ENCODE data around the gene NPRL2.

NPRL2 gene

DNA sequence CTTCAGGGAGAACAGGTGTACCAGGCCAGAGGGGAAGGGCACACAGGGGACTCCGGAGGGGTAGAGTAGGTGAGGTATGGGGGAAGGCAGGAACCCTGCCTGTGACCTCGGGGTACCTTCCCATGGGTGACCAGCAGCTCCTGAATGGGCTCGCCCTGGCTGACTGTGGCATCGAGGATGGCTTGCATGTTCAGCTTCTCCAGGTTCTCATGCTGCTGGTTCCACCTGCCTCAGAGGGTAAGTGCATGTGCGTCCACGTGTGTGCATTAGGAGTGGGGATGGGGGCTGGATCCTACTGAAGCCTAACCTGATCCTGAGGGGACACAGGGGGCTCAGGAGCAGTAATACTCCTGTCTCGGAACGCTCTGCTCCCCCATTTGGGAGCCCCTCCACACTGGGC is 5.6 kb downstream of the NPRL2 start:
- TF ChIP-seq, protein P1, sequence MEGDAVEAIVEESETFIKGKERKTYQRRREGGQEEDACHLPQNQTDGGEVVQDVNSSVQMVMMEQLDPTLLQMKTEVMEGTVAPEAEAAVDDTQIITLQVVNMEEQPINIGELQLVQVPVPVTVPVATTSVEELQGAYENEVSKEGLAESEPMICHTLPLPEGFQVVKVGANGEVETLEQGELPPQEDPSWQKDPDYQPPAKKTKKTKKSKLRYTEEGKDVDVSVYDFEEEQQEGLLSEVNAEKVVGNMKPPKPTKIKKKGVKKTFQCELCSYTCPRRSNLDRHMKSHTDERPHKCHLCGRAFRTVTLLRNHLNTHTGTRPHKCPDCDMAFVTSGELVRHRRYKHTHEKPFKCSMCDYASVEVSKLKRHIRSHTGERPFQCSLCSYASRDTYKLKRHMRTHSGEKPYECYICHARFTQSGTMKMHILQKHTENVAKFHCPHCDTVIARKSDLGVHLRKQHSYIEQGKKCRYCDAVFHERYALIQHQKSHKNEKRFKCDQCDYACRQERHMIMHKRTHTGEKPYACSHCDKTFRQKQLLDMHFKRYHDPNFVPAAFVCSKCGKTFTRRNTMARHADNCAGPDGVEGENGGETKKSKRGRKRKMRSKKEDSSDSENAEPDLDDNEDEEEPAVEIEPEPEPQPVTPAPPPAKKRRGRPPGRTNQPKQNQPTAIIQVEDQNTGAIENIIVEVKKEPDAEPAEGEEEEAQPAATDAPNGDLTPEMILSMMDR (IDR thresholded peaks at IDR 0.05) = no peak
- DNase-seq = no peak

DNA sequence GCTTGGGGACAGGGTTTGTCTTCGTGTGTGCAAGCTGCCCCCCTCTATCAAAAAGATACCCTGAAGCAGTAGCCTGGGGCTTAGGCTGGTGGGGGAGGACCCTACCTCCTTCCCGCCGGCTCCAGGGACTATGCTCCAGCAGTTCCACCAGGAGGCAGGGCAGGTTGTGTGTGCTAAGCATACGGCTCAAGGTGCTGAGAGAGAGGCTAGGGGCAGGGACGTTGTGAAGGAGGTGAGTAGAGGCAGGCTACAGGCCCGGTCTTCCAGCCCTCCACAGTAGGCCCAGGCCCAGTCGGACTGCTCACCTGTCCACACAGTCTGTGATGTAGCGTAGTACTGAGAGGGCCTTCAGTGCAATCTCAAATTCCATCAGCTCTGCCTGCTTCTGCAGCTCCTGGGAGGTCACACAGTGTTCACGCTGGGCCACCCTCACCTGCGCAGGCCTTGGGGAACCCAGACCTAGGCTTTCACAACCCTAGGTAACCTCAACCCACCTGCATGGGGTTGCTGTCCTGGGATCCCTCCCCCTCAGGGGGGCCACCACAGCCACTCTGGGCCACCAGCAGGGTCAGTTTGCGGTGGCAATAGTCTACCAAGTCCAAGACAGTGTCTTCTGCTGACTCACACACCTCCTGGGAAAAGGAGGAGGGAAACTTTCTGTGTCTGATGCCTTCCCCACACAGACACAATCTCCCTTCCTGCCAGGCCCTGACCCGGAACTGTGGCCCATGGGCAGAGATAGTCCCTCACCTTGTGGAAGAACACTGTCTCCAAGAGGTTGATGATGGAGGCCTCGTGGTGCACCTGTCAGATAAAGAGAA is 7.6 kb downstream of the NPRL2 start:
- peaks cover 0 to 50% (median 37%) of the 10 kb centered on the region in 4 donors for H3K4me1 ChIP-seq
- DNase-seq = no peak
- H3K27ac ChIP-seq = no peak overlapping the region
- H3K36me3 ChIP-seq = peaks cover 0 to 7% (median 6%) of the 10 kb centered on the region in 3 donors
- H3K27me3 ChIP-seq = no peaks in the 10 kb centered on the region
- no peak overlapping the region for H3K4me3 ChIP-seq
- no peaks in the 10 kb centered on the region for H3K9me3 ChIP-seq
- intact Hi-C loops (cut with DNase I; ENCODE audit: low total_unique reads) = loop anchor here (10.0 kb wide), 1 partner anchor 1632 kb away; the partner anchor contains the start of genes ABHD14A and ABHD14B
- TF ChIP-seq, protein P1 (IDR thresholded peaks at IDR 0.05) = no peak

More for the DNA sequence above, 5.6 kb downstream of the NPRL2 start:
- Histone ChIP-seq H3K27ac (peak overlapping the region in 1 of 2 donors; percentile 3), H3K4me1 (peaks cover 0 to 48% (median 34%) of the 10 kb centered on the region in 4 donors), H3K36me3 (peaks cover 0 to 17% (median 14%) of the 10 kb centered on the region in 3 donors), H3K4me3 (peak overlapping the region; percentile 31 to 54), H3K9me3 (no peaks in the 10 kb centered on the region), H3K27me3 (no peaks in the 10 kb centered on the region)
- intact Hi-C loops (cut with DNase I; ENCODE audit: low total_unique reads) = loop anchor here (5.0 to 10.0 kb wide), 2 partner anchors 197 to 1630 kb away; partner anchors contain the start of genes ABHD14A and ABHD14B

DNA sequence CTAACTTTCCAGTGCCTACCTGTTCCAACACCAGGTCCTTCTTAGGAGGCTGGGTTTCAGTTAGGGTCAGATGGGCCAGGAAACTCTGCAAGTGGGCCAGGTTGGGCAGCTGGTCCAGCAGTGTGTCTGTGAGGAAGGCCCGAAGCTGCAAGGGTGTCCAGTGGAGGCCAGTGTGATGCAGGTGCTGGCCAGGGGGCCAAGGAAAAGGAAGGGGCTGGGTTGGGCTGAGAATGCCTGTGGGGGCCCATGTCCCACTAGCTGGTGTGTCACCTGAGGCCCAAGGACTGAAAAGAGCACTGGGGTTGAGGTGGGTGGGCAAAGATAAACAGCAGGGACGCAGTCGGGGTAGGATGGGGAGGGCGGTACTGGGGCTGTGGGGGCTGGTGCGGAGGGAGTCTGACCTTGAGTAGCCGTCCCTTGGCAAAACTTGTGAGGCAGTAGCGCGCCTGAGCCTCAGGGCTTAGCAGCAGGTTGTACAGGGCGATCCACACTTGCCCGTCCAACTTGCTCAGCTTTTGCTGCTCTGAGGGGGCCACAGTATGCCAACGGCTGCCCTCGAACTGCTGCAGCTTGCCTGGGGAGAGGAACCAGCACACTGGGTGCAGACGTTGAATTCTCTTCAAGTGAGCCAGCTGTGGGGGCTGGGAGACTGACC is 8.5 kb downstream of the NPRL2 start:
- TF ChIP-seq, protein P1 (IDR thresholded peaks at IDR 0.05) = no peak
- no peak overlapping the region for H3K27ac ChIP-seq

DNA sequence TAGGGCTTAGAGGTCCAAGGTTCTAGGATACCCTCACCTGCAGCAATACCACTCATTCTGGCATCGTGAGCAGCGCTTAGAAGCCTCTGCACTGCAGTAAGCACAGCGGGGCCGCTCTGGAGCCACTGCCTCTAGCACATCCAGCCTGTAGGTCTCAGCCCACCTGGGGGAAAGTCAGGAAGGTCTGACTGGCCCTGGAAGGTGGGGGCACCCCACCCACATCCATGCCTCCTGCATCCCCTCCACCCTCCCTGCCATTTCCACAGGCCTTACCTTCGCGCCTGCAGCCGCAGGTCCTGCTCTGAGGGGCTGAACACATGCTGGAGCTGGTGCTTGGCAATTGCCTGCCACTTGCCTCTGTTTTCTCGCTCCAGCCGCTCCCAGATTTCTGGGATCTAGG is 9.0 kb downstream of the NPRL2 start:
- H3K9me3 ChIP-seq = no peaks in the 10 kb centered on the region
- peaks cover 0 to 54% (median 40%) of the 10 kb centered on the region in 4 donors for H3K4me1 ChIP-seq
- H3K36me3 ChIP-seq = no peaks in the 10 kb centered on the region
- H3K4me3 ChIP-seq = peak overlapping the region; percentile 55 to 62
- peak overlapping the region in 1 of 2 donors; percentile 99 for H3K27ac ChIP-seq
- H3K27me3 ChIP-seq = no peaks in the 10 kb centered on the region
- no peak for DNase-seq
- TF ChIP-seq, protein P1 (IDR thresholded peaks at IDR 0.05) = no peak
- intact Hi-C loops (cut with DNase I; ENCODE audit: low total_unique reads) = loop anchor here (10.0 kb wide), 1 partner anchor 1633 kb away; the partner anchor contains the start of genes ABHD14A and ABHD14B

More for the DNA sequence above, 8.5 kb downstream of the NPRL2 start:
- intact Hi-C loops (cut with DNase I; ENCODE audit: low total_unique reads) = loop anchor here (10.0 kb wide), 1 partner anchor 1633 kb away; the partner anchor contains the start of genes ABHD14A and ABHD14B
- H3K4me1 ChIP-seq = peaks cover 0 to 54% (median 40%) of the 10 kb centered on the region in 4 donors
- no peak for DNase-seq
- H3K4me3 ChIP-seq = no peak overlapping the region
- no peaks in the 10 kb centered on the region for H3K27me3 ChIP-seq
- H3K9me3 ChIP-seq = no peaks in the 10 kb centered on the region
- no peaks in the 10 kb centered on the region for H3K36me3 ChIP-seq

DNA sequence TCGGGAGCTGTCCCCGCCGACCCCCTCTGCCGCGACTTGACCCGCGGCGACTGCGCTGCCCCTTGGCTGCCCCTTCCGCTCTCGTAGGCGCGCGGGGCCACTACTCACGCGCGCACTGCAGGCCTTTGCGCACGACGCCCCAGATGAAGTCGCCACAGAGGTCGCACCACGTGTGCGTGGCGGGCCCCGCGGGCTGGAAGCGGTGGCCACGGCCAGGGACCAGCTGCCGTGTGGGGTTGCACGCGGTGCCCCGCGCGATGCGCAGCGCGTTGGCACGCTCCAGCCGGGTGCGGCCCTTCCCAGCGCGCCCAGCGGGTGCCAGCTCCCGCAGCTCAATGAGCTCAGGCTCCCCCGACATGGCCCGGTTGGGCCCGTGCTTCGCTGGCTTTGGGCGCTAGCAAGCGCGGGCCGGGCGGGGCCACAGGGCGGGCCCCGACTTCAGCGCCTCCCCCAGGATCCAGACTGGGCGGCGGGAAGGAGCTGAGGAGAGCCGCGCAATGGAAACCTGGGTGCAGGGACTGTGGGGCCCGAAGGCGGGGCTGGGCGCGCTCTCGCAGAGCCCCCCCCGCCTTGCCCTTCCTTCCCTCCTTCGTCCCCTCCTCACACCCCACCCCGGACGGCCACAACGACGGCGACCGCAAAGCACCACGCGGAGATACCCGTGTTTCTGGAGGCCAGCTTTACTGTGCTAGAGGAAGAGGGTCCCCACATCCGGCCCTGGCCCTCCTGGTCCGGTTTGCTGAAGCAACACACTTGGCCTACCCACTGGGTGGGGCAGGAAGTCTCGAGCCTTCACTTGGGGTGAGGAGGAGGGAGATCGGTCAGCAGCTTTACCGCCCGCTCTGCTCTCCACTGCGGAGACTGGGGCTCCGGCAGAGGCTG is 9.9 kb downstream of the NPRL2 start, which contains the start of gene RASSF1:
TSS of gene RASSF1 (minus strand) at position 389 of the 882 bp plus-strand sequence. CDS start at position 358, 31 bp downstream.
- Histone ChIP-seq H3K27ac (peak within 1 kb of the TSS; percentile 98 to 99), H3K4me1 (peaks cover 0 to 59% (median 44%) of the 10 kb centered on the region in 4 donors), H3K4me3 (peak within 1 kb of the TSS; percentile 55 to 62), H3K36me3 (no peaks in the 10 kb centered on the region), H3K27me3 (no peaks in the 10 kb centered on the region), H3K9me3 (no peaks in the 10 kb centered on the region)
- intact Hi-C loops (cut with DNase I; ENCODE audit: low total_unique reads) = loop anchor here (10.0 kb wide), 1 partner anchor 1634 kb away; the partner anchor contains the start of genes ABHD14A and ABHD14B
- DNase-seq = peak; percentile 82 to 92
- TF ChIP-seq, protein P1 (IDR thresholded peaks at IDR 0.05) = no peak
